GM18870 (cell line): ENCODE data around the gene TACC3.

Source experiments
- ATAC-seq: cut with Tn5 transposase; IDR thresholded peaks from one replicate; pipeline ENCODE4 v1.9.1; 2021; ENCODE audit warnings: moderate library complexity; ENCODE audit not compliant: unreplicated experiment

Gene TACC3

GRCh38 chr4:1744552-1744951 is 23.2 kb downstream of the TACC3 start:
- ATAC-seq, result no peak

GRCh38 chr4:1745165-1745564 is 23.8 kb downstream of the TACC3 start:
- no peak for ATAC-seq

- no peak for ATAC-seq
Observed at GRCh38 chr4:1745697-1746096, 24.4 kb downstream of the TACC3 start.

- no peak for ATAC-seq
Observed at GRCh38 chr4:1746265-1746691, 25.0 kb downstream of the TACC3 start.

GRCh38 chr4:1746919-1747602 is 25.7 kb downstream of the TACC3 start:
- no peak for ATAC-seq

GRCh38 chr4:1747603-1747967 is 26.3 kb downstream of the TACC3 start:
- no peak for ATAC-seq

- no peak for ATAC-seq
Observed at GRCh38 chr4:1748465-1748995, 27.2 kb downstream of the TACC3 start.

- ATAC-seq, result no peak
Observed at GRCh38 chr4:1749370-1749769, 28.0 kb downstream of the TACC3 start.

GRCh38 chr4:1749826-1750225 is 28.5 kb downstream of the TACC3 start:
- no peak for ATAC-seq

- no peak for ATAC-seq
Observed at GRCh38 chr4:1750381-1751154, 29.2 kb downstream of the TACC3 start.

- ATAC-seq, result no peak
Observed at GRCh38 chr4:1751155-1751918, 30.0 kb downstream of the TACC3 start.

GRCh38 chr4:1751919-1752283 is 30.6 kb downstream of the TACC3 start:
- no peak for ATAC-seq

- ATAC-seq, result no peak
Observed at GRCh38 chr4:1752284-1753041, 31.1 kb downstream of the TACC3 start.

- ATAC-seq, result no peak
Observed at GRCh38 chr4:1753294-1753696, 32.0 kb downstream of the TACC3 start.

- ATAC-seq, result no peak
Observed at GRCh38 chr4:1753697-1754311, 32.5 kb downstream of the TACC3 start.

- no peak for ATAC-seq
Observed at GRCh38 chr4:1754336-1754735, 33.0 kb downstream of the TACC3 start.

GRCh38 chr4:1755297-1755696 is 34.0 kb downstream of the TACC3 start:
- ATAC-seq, result no peak

GRCh38 chr4:1756079-1756478 is 34.8 kb downstream of the TACC3 start:
- ATAC-seq, result no peak

- no peak for ATAC-seq
Observed at GRCh38 chr4:1756893-1757779, 35.8 kb downstream of the TACC3 start.
